Effector CD4-positive, alpha-beta T cell (primary cell): ENCODE results near the gene KEAP1.

Experiments used
- DNase-seq: peaks from one replicate; pipeline ENCODE4 v3.0.0-alpha.2; 2020

The KEAP1 gene

GRCh38 chr19:10523135-10523636 is 20.0 kb upstream of the KEAP1 start:
- no peak for DNase-seq

GRCh38 chr19:10521461-10522171 is 18.5 kb upstream of the KEAP1 start:
- DNase-seq = no peak

GRCh38 chr19:10520652-10521318 is 17.6 kb upstream of the KEAP1 start:
- DNase-seq = no peak

GRCh38 chr19:10519421-10519820 is 16.3 kb upstream of the KEAP1 start:
- no peak for DNase-seq

- no peak for DNase-seq
These were observed 15.5 kb upstream of the KEAP1 start for GRCh38 chr19:10518444-10519361.

GRCh38 chr19:10517760-10518443 is 14.7 kb upstream of the KEAP1 start:
- DNase-seq = no peak

GRCh38 chr19:10517361-10517759 is 14.2 kb upstream of the KEAP1 start, which contains the start of gene S1PR5:
Gene S1PR5, minus strand, starts transcription at chr19:10517447. Its CDS starts 2,436 bp downstream, at chr19:10515011.
- DNase-seq = no peak

- no peak for DNase-seq
These were observed 13.6 kb upstream of the KEAP1 start for GRCh38 chr19:10516671-10517286.

- DNase-seq = no peak
These were observed 12.9 kb upstream of the KEAP1 start for GRCh38 chr19:10516064-10516385.

GRCh38 chr19:10514211-10515145 is 11.3 kb upstream of the KEAP1 start:
- no peak for DNase-seq

GRCh38 chr19:10513223-10513622 is 10.1 kb upstream of the KEAP1 start:
- no peak for DNase-seq

GRCh38 chr19:10510301-10510802 is 7.2 kb upstream of the KEAP1 start:
- DNase-seq = peak; percentile 45

GRCh38 chr19:10508707-10509106 is 5.6 kb upstream of the KEAP1 start:
- DNase-seq = no peak

GRCh38 chr19:10508036-10508435 is 4.9 kb upstream of the KEAP1 start:
- no peak for DNase-seq

GRCh38 chr19:10505583-10506229 is 2.5 kb upstream of the KEAP1 start:
- DNase-seq = peak; percentile 68

GRCh38 chr19:10502524-10503001 is 593 bp downstream of the KEAP1 start:
- DNase-seq = peak; percentile 80

- no peak for DNase-seq
These were observed 1.1 kb downstream of the KEAP1 start for GRCh38 chr19:10501971-10502523.

GRCh38 chr19:10500247-10500592 is 2.9 kb downstream of the KEAP1 start:
- DNase-seq = no peak

- no peak for DNase-seq
These were observed 3.5 kb downstream of the KEAP1 start for GRCh38 chr19:10499550-10500246.
